GM12878 (cell line): ENCODE results near the gene TCERG1L. TPM values are rescaled to one million over a fixed set of nuclear protein-coding genes. Genes with fewer than 3 reads are reported as not detected.

Source experiments
- ATAC-seq: fragments of 200-7000 bp; cut with Tn5 transposase; 3 replicates; pipeline ENCODE4 v1.9.1; 2020; ENCODE audit warnings: mild to moderate bottlenecking, moderate library complexity
- BruUV-seq: library from RNA; stranded (reverse); fragments of 400-500 nt; replicated peaks from 2 replicates; lab custom pipeline; 2021; lab: Mats Ljungman, UMichigan
- CTCF ChIA-PET: fragments of 300-600 bp; sonication (Branson Sonifier 250); formaldehyde crosslinking; extraction: SDS; loops from one replicate; lab custom pipeline; 2021; ENCODE audit warnings: inconsistent platforms; lab: Yijun Ruan, JAX
- POLR2A ChIA-PET: fragments of 350-600 bp; formaldehyde crosslinking; extraction: SDS; loops from one replicate; lab custom pipeline; 2021; ENCODE audit warnings: inconsistent platforms; lab: Charles Lee
- RAD21 ChIA-PET: fragments of 300-600 bp; sonication (Branson Sonifier 250); formaldehyde crosslinking; loops from one replicate; lab custom pipeline; 2023; ENCODE audit warnings: antibody characterized with exemption; ENCODE audit not compliant: unreplicated experiment; lab: Charles Lee
- SMC1A ChIA-PET: fragments of 300-600 bp; sonication (Branson Sonifier 250); formaldehyde crosslinking; loops from one replicate; lab custom pipeline; 2023; ENCODE audit not compliant: unreplicated experiment, uncharacterized antibody; lab: Charles Lee
- DNase-seq: peaks from one replicate; pipeline ENCODE4 v3.0.0-alpha.2; 2011; ENCODE audit warnings: low read depth, low spot score
- FAIRE-seq: peaks from 3 replicates; lab custom pipeline; 2011; peaks lifted over from hg19 to GRCh38; lab: Jason Lieb, UNC
- H2AFZ ChIP-seq: 2 replicates; pipeline ENCODE4 v1.6.0; 2011; ENCODE audit warnings: low read depth, low read length, control low read depth; ENCODE audit not compliant: control insufficient read depth
- H3K27ac ChIP-seq: 2 replicates; pipeline ENCODE4 v1.5.1; 2011; ENCODE audit warnings: control low read depth; ENCODE audit not compliant: control insufficient read depth, insufficient read depth
- H3K27me3 ChIP-seq, 2 experiments: replicated peaks in 1 of 2; 2 replicates each; pipeline versions ENCODE4 v1.6.0 to v1.6.1; 2011; ENCODE audit warnings: low read length in 1 of 2; ENCODE audit not compliant: control insufficient read depth in 2 of 2, insufficient read depth in 2 of 2
- H3K36me3 ChIP-seq, 2 experiments: 2 replicates each; pipeline ENCODE4 v1.5.1; 2011; ENCODE audit warnings: low read length in 1 of 2; ENCODE audit not compliant: control insufficient read depth in 2 of 2, insufficient read depth in 2 of 2
- H3K4me1 ChIP-seq: 2 replicates; pipeline ENCODE4 v1.6.1; 2011; ENCODE audit warnings: mild to moderate bottlenecking, low read length, moderate library complexity, mixed read lengths; ENCODE audit not compliant: control insufficient read depth, insufficient read depth
- H3K4me2 ChIP-seq: 2 replicates; pipeline ENCODE4 v1.6.0; 2011; ENCODE audit warnings: control low read depth; ENCODE audit not compliant: control insufficient read depth, insufficient read depth
- H3K4me3 ChIP-seq: fragments of 200-600 bp; sonication (generic); 2 replicates; pipeline ENCODE4 v1.5.1; 2016
- H3K79me2 ChIP-seq: 2 replicates; pipeline ENCODE4 v1.6.0; 2011; ENCODE audit warnings: low read length; ENCODE audit not compliant: control insufficient read depth, insufficient read depth
- H3K9ac ChIP-seq: 2 replicates; pipeline ENCODE4 v1.8.0; 2011; ENCODE audit warnings: low read length, control low read depth, mixed read lengths; ENCODE audit not compliant: control insufficient read depth, insufficient read depth
- H3K9me3 ChIP-seq: replicated peaks from 3 replicates; pipeline ENCODE4 v1.5.1; 2011; ENCODE audit warnings: mild to moderate bottlenecking, low read length; ENCODE audit not compliant: control insufficient read depth, insufficient read depth
- H4K20me1 ChIP-seq: 2 replicates; pipeline ENCODE4 v1.6.0; 2011; ENCODE audit not compliant: control insufficient read depth, insufficient read depth
- ATF7 ChIP-seq: fragments of 450-650 bp; IDR thresholded peaks from 2 replicates; pipeline ENCODE4 v1.6.1; 2016; ENCODE audit warnings: low read depth, mild to moderate bottlenecking
- CREM ChIP-seq: IDR thresholded peaks from 2 replicates; pipeline ENCODE4 v1.6.1; 2014; ENCODE audit warnings: antibody characterized with exemption, low read depth
- HCFC1 ChIP-seq: fragments of 150-350 bp; IDR thresholded peaks from 2 replicates; pipeline ENCODE4 v1.6.1; 2014; ENCODE audit warnings: low read length
- LARP7 ChIP-seq: fragments of 450-650 bp; IDR thresholded peaks from 2 replicates; pipeline ENCODE4 v1.6.1; 2017; ENCODE audit warnings: mild to moderate bottlenecking
- PRDM15 ChIP-seq: fragments of 450-650 bp; formaldehyde crosslinking; IDR thresholded peaks from 2 replicates; pipeline ENCODE4 v1.4.0; 2020; ENCODE audit warnings: mild to moderate bottlenecking, moderate library complexity
- RAD51 ChIP-seq: fragments of 450-650 bp; IDR thresholded peaks from 2 replicates; pipeline ENCODE4 v1.6.1; 2016; ENCODE audit warnings: moderate library complexity, mild to moderate bottlenecking, inconsistent platforms
- SPI1 ChIP-seq: IDR thresholded peaks from 2 replicates; pipeline ENCODE4 v1.6.1; 2011; ENCODE audit warnings: low read depth, mild to moderate bottlenecking, low read length, moderate library complexity, borderline replicate concordance; ENCODE audit not compliant: insufficient read depth
- YBX1 ChIP-seq: fragments of 450-650 bp; IDR thresholded peaks from 2 replicates; pipeline ENCODE4 v1.6.1; 2016; ENCODE audit warnings: antibody characterized with exemption
- ZNF622 ChIP-seq: fragments of 450-650 bp; IDR thresholded peaks from 2 replicates; pipeline ENCODE4 v1.6.1; 2017; ENCODE audit warnings: mild to moderate bottlenecking, inconsistent platforms
- WGBS: methylation state at CpG from one replicate; pipeline ENCODE4 v1.1.6; 2016; ENCODE audit warnings: low lambda C conversion rate; ENCODE audit not compliant: insufficient replicate concordance, insufficient coverage; ENCODE audit errors: missing lambda C conversion rate; 5-methylcytosine and 5-hydroxymethylcytosine counted together
- in situ Hi-C: fragments of 300-500 bp; cut with MboI; formaldehyde crosslinking; loops from 9 replicates; pipeline ENCODE4 v1.14.3; 2018; ENCODE audit warnings: mixed read lengths
- intact Hi-C: fragments of 100-400 bp; cut with micrococcal nuclease; formaldehyde crosslinking; loops from one replicate; pipeline ENCODE4 v1.14.2; 2022; ENCODE audit not compliant: unreplicated experiment
- polyA plus RNA-seq, 11 experiments: library from polyadenylated mRNA; depleted of rRNA in 4 of 11; unstranded in 6 of 11; stranded (reverse) in 5 of 11; fragments of >200 nt; fragmentation: Nextera tagmentation in 4 of 11; fragmentation: Illumina TruSeq in 1 of 11; extraction: Ambion mirVana in 4 of 11; extraction: Trizol in 1 of 11; gene quantifications; 1 replicate in 1 of 11; 2 replicates in 10 of 11; pipeline versions ENCODE4 v1.2.1 to v1.2.3, GENCODE V29; 2011 to 2016; ENCODE audit warnings: inconsistent platforms in 2 of 11, missing spikeins in 2 of 11, low read depth in 1 of 11
- total RNA-seq, 4 experiments: library from RNA; depleted of rRNA in 3 of 4; stranded (reverse); fragments of >200 nt in 3 of 4; fragmentation: Illumina TruSeq in 1 of 4; extraction: Trizol in 1 of 4; gene quantifications; 2 replicates each; pipeline versions ENCODE4 v1.2.1 to v1.2.3, GENCODE V29; 2013 to 2021

TCERG1L gene
- total and polyA plus RNA-seq, 10 of the 15 experiments (the other 5 are each of a cell fraction or from before 2014, with no cell fraction given) = not detected

- no peak for TF ChIP-seq RAD51
- TF ChIP-seq CREM = no peak
- no peak for TF ChIP-seq ZNF622
These were observed 254.7 kb downstream of the TCERG1L start (continued) for GRCh38 chr10:131056781-131057180.

GRCh38 chr10:131056091-131056579, 255.4 kb downstream of the TCERG1L start:
- CTCF ChIA-PET = no interaction called here

More at GRCh38 chr10:131056091-131056579, 255.4 kb downstream of the TCERG1L start:
- H3K27ac ChIP-seq = no peak overlapping the region
- ATAC-seq (no peak), DNase-seq (no peak), FAIRE-seq (no peak)
- no peaks in the 10 kb centered on the region for H4K20me1 ChIP-seq
- intact Hi-C loops = no loop called here
- no peaks in the 10 kb centered on the region for H3K27me3 ChIP-seq
- TF ChIP-seq SPI1 (no peak), LARP7 (no peak), PRDM15 (CRISPR knock-in tag) (no peak), ATF7 (no peak), YBX1 (no peak), HCFC1 (no peak)
- H3K9ac ChIP-seq = no peak overlapping the region
- RAD21 ChIA-PET = no interaction called here
- 23% methylated on average over 12 of the region's 12 CpGs for WGBS
- SMC1A ChIA-PET = no interaction called here
- no peaks in the 10 kb centered on the region for H3K36me3 ChIP-seq
- H3K4me3 ChIP-seq = no peak overlapping the region
- POLR2A ChIA-PET = no interaction called here
- H2AFZ ChIP-seq = no peak overlapping the region
- no peak overlapping the region for H3K4me2 ChIP-seq
- in situ Hi-C loops = no loop called here
- BruUV-seq = no TSS peak
- no peaks in the 10 kb centered on the region; the same call in 2 of the 3 replicates for H3K9me3 ChIP-seq
- H3K4me1 ChIP-seq = no peaks in the 10 kb centered on the region
- H3K79me2 ChIP-seq = no peaks in the 10 kb centered on the region
